Measurements from ENCODE around the gene TACR1.
A peak's percentile ranks its signal among the peaks of the same experiment; 100 is the strongest.

TACR1 gene

DNA sequence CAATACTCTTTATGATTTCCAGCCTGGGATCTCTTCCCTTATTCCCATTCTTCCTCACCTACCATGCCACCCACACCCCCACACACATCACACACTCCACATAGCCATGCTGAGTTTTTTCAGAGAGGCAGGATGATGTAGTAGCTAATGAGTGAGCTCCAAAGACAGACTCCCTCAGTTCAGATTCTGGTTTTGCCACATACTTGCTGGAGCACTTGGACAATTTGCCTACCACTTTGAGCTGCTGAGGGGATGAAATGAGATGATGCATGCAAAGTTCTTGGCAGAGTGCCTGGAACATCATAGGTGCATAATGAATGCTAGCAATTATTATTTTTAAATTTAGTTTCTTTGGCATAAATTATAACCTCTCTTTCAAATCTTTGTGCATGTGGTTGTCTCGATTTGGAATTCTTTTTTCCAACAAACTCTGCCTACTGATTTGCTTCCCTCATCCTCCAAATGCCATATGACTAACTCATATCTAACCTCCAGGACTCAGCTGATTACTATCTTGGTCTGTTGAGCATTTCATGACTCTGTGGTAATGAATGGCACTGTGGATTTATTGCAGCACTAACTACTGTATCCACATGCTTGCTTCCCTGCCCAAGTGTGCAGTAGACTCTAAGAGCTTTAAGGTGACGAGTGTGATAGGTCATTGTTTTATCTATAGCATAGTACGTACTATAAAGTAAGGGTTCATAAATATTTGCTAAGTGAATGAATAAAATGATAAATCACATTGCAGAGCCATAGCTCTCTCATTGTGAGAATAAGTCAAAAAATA is 99.1 kb downstream of the TACR1 start:
- FAIRE-seq = no peak

GRCh38 chr2:75099521-75099922 is 99.8 kb downstream of the TACR1 start:
- FAIRE-seq = no peak

More for the DNA sequence above, 99.1 kb downstream of the TACR1 start:
- no peak for DNase-seq (ENCODE audit: extremely low spot score, insufficient read length, low read depth)

DNA sequence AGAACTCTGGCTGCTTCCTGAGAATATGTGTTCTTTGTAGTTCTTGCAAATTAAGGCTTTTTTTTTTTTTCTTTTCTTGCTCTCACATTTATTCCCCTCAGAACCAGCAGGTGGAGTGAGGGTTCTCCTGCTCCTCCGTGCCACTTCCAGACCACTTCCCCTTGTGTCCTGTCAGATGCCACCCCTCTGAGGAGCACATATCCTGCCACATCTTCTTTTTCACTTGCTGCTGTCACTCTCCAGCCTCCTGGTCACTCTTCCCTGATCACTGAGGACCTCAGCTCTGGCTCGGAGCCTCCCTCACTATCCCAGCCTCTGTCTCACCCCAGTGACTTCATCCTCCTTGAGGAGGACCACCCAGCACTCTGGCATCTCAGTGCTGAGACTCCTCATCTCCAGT is 100.5 kb downstream of the TACR1 start:
- FAIRE-seq = no peak
- no peak for DNase-seq (ENCODE audit: extremely low spot score, insufficient read length, low read depth)

More at GRCh38 chr2:75099521-75099922, 99.8 kb downstream of the TACR1 start:
- DNase-seq (ENCODE audit: extremely low spot score, insufficient read length, low read depth) = no peak

DNA sequence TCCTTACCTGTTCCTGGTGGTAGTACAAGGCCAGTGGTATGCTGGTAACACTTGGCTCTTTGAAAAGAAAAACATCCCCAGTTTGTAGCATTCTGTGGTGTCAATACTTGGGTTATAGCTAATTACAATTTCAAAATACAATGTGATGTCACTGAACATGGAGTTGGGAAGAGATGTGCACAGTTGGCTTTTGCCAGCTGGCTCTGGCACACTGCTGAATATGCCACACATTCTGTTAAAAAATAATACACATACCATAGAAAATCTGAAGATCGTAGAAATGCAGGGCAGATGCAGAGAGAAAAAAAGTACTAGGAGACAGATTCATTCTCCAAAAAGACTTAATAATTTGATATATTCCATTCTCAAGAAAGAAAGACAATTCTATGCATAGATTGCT is 101.5 kb downstream of the TACR1 start:
- DNase-seq (ENCODE audit: extremely low spot score, insufficient read length, low read depth) (no peak), FAIRE-seq (no peak)

GRCh38 chr2:75094405-75094804 is 104.9 kb downstream of the TACR1 start:
- FAIRE-seq = no peak
- DNase-seq (ENCODE audit: extremely low spot score, insufficient read length, low read depth) = no peak

GRCh38 chr2:75090770-75091515 is 108.4 kb downstream of the TACR1 start:
- DNase-seq (ENCODE audit: extremely low spot score, insufficient read length, low read depth) = no peak
- no peak for FAIRE-seq

DNA sequence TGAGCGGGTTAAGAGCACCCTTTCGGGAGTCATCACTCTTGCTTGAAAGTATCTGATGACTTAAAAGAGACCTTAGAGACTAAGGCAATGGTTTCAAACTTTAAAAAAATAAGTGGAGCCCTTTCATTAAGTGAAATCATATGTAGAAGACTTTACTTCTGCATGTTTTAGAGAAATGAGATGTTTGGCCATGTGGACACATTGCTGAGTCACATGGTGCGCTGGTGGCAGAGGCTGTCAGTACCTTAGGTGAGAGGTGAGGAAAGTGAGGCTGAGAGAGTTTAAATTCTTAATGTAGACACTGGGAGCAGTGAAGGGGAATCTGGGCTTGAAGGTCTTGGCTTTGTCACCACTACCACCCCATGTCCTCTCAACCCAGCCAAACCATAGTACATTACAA is 109.8 kb downstream of the TACR1 start:
- FAIRE-seq (no peak), DNase-seq (ENCODE audit: extremely low spot score, insufficient read length, low read depth) (no peak)

DNA sequence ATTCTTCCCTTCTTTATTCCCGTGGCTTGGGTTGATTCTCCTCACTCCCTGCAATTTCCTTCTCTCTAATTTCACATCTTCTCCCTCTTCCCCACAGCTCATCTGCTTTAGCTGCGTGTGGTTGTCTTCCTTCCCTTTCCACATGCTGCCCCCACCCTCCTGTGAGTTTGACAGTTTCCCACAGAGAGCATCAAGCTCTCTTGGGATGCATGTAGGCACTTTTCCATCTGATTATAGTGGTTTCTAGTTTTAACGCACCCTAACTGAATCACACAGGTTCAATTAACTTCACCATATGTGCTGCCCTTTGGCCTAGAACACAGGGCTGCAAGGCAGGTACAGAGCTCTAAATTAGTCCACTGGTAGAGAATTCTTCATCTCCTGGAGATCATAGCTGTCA is 110.5 kb downstream of the TACR1 start:
- FAIRE-seq = no peak
- no peak for DNase-seq (ENCODE audit: extremely low spot score, insufficient read length, low read depth)

GRCh38 chr2:75087736-75088135 is 111.6 kb downstream of the TACR1 start:
- DNase-seq (ENCODE audit: extremely low spot score, insufficient read length, low read depth) (no peak), FAIRE-seq (no peak)

- FAIRE-seq (no peak), DNase-seq (ENCODE audit: extremely low spot score, insufficient read length, low read depth) (no peak)
Measured at GRCh38 chr2:75079575-75079974, 119.7 kb downstream of the TACR1 start.

GRCh38 chr2:75077909-75078308 is 121.4 kb downstream of the TACR1 start:
- FAIRE-seq = no peak
- no peak for DNase-seq (ENCODE audit: extremely low spot score, insufficient read length, low read depth)

DNA sequence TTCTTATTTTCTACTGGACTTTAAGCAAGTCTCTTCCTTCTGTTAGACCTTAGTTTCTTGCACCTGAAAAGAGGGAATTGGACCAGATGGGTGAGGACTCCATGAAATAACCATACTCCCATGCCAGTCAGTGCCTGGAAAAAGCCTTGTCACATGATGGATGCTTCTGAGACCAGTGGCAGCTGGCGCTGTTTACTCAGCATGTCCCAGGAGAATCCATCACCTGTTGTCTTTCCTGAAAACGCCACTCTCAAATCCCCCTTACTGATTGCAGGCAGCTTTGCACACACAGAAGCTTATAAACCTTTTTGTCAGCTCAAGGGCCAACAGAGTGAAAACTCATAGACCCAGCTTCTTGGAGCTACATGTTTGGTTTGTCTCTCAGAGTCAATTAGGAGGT is 123.2 kb downstream of the TACR1 start:
- DNase-seq (ENCODE audit: extremely low spot score, insufficient read length, low read depth) (no peak), FAIRE-seq (no peak)

GRCh38 chr2:75074708-75075107 is 124.6 kb downstream of the TACR1 start:
- no peak for FAIRE-seq
- no peak for DNase-seq (ENCODE audit: extremely low spot score, insufficient read length, low read depth)

- FAIRE-seq (no peak), DNase-seq (ENCODE audit: extremely low spot score, insufficient read length, low read depth) (no peak)
Measured at GRCh38 chr2:75074228-75074627, 125.1 kb downstream of the TACR1 start.

DNA sequence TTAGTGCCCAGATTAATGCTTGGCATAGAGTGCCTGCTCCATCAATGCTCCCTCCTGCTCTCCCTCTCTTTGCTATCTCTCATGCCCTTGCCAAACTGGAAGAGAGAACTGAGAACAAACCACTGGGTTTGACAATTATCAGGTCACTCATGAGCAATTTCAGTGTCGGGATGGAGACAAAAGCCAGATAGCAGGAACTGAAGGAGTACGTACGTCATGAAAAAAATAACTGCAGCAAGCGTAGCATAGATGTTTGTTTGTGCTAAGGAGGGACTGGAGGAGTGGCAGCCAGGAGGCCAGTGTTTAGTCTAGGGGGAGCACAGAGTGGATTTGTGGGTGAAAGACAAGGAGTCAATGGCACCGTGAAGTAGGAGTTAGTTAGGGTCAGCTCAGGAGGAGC is 127.6 kb downstream of the TACR1 start:
- DNase-seq (ENCODE audit: extremely low spot score, insufficient read length, low read depth) (no peak), FAIRE-seq (no peak)

GRCh38 chr2:75068546-75068945 is 130.8 kb downstream of the TACR1 start:
- DNase-seq (ENCODE audit: extremely low spot score, insufficient read length, low read depth) (no peak), FAIRE-seq (no peak)

GRCh38 chr2:75067506-75067905 is 131.8 kb downstream of the TACR1 start:
- no peak for DNase-seq (ENCODE audit: extremely low spot score, insufficient read length, low read depth)
- no peak for FAIRE-seq

DNA sequence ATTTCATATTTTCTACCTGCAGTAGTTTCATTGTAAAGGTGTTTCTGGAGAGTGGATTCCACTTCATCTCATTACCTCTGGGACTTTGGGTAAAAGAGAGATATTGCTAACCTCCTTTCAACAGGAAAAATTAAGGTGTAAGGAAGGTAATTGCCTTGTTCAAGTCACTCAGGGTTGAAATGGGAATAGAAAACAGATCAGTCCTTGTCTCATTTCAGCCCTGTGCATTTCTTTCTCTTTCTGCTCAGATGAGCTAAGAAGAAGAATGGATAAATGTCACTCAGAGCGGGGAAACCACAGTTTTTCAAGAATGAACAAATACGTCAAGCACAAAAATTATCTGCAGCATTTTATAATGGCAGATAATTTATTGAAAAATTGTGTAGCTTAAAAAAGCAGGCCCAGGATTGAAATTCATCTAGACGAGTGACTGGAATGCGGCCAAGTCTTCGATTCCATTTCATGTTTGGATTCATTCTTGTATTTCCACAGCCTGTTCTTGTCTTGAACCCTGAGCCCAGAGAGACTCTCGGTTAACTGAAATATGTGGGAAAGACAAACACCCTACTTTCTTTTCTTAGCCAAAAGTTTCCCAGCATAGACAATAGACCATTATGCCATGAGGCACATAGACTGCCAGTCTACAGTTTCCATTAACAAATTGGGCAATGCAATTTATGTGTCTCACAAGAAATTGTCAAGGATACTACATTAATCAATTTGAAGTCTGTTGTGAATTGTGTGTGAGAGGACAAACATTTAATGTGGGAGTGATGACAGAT is 133.0 kb downstream of the TACR1 start:
- DNase-seq (ENCODE audit: extremely low spot score, insufficient read length, low read depth) = no peak
- no peak for FAIRE-seq

GRCh38 chr2:75065402-75066008 is 133.8 kb downstream of the TACR1 start:
- FAIRE-seq (no peak), DNase-seq (ENCODE audit: extremely low spot score, insufficient read length, low read depth) (no peak)

DNA sequence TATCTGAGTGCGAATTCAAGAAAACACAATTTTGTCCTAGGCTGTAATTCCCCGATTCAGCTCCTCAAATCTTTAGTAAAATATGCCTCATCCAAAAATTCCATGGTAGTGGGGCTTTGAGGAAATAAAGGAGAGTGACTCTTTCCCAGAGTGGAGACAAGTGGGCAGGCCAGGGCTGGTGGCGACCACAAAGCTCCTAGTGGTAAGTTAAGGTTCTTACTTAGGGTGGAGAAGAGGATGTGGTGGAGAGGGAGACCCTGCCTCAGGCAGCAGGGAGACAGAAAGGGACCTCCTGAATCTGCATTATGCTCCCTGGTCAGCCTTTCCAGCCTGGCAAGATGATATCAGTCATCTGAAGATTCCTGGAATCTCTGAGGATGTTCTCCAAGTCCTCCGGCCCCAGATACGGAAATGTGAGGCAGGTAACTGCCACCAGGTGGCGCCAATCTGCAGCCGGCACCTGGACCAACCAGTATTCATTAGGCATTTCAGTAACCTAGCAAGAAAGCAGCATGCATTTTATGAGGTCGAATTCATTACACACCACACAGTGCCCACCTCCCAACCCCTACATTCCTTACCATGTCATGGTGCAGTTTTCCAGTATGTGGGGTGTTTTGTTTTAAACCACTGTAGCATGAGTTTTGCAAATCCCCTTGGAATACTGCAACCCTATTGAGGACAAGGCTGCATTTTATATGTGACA is 134.5 kb downstream of the TACR1 start:
- FAIRE-seq = peak; percentile 76
- DNase-seq (ENCODE audit: extremely low spot score, insufficient read length, low read depth) = peak; percentile 44
